Measurements from ENCODE around the gene OST4. TPM values are rescaled to one million over a fixed set of nuclear protein-coding genes. Genes with fewer than 3 reads are reported as not detected.

Gene OST4
- total RNA-seq, 1 donor from 2014 or later, result 84.6 TPM

DNA sequence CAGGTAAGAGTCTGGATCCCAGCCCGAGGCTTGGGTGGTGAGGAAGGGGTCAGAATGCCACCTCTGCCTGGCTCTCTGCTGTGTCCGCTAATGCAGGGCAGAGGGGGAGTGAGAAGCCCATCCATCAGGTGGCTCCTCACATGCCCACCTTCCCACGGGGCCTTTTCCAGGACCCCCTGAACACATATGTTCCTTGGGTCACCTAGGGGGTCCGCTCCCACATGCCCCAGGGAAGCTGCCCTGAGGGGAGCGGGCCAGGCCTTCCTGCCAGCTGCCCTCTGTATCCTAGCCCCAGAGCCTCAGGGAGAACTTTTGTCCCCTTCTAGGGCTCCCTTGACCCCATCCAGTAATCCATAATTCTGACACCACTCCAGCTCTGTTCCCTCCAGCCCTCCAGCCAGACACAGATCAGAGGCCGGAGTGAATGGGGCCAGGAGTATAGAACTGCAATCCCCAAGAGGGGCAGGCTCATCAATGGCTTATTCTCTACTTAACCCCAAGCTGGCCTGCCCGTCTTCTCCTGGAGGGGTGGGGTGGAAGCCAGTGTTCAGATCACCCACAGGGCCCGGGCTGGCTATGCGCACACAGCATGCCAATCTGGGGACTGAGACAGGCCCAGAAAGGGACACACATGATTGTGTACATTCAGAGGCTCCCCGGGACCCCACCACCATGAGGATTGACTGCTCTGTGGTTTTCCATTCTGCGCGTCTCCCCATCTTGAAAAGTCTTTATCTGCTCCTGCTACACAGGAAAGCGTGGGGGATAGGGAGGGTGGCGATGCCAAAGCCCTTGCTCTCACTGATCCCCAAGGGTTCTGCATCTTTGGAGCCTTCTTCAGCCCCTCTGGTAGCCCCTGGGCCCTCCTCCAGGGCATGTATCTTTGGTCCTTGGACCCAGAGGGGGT is 8.0 kb upstream of the OST4 start:
- Mint-ChIP-seq H3K27ac (peak overlapping the region; percentile 65), H3K36me3 (no peaks in the 10 kb centered on the region), H3K4me1 (peaks cover 53% of the 10 kb centered on the region), H3K9me3 (no peaks in the 10 kb centered on the region), H3K4me3 (peak overlapping the region; percentile 77), H3K27me3 (ENCODE audit: insufficient read depth, low read depth) (no peaks in the 10 kb centered on the region)
- H3K36me3 ChIP-seq, result no peaks in the 10 kb centered on the region
- H3K9ac ChIP-seq, result no peak overlapping the region
- H3K79me2 ChIP-seq (ENCODE audit: low read depth), result no peaks in the 10 kb centered on the region
- no peak overlapping the region for H3K27ac ChIP-seq
- no peaks in the 10 kb centered on the region for H3K9me3 ChIP-seq (ENCODE audit: low read depth)
- H3F3A ChIP-seq (ENCODE audit: low read depth), result peaks cover 7% of the 10 kb centered on the region
- H3K4me1 ChIP-seq, result peaks cover 15% of the 10 kb centered on the region
- TF ChIP-seq EZH2phosphoT487 (IDR thresholded peaks at IDR 0.05), result no peak
- no peak for TF ChIP-seq EZH2 (IDR thresholded peaks at IDR 0.05)
- TF ChIP-seq CTCF (IDR thresholded peaks at IDR 0.05), result no peak
- no peak overlapping the region for H2AFZ ChIP-seq (replicated peaks)
- no peaks in the 10 kb centered on the region for H4K20me1 ChIP-seq (ENCODE audit: low read depth)
- no peaks in the 10 kb centered on the region for H3K27me3 ChIP-seq
- no peak overlapping the region for H3K4me2 ChIP-seq
- H3K4me3 ChIP-seq, result no peak overlapping the region
- DNase-seq (ENCODE audit: low spot score), result no peak

- peak within 1 kb of the TSS; percentile 70 for H2AFZ ChIP-seq (replicated peaks)
- H3F3A ChIP-seq (ENCODE audit: low read depth), result peaks cover 11% of the 10 kb centered on the region
- TF ChIP-seq CTCF (IDR thresholded peaks at IDR 0.05) (no peak), EZH2 (IDR thresholded peaks at IDR 0.05) (no peak), EZH2phosphoT487 (IDR thresholded peaks at IDR 0.05) (no peak)
- DNase-seq (ENCODE audit: low spot score), result peak; percentile 39
- no peaks in the 10 kb centered on the region for H3K36me3 ChIP-seq
- no peaks in the 10 kb centered on the region for H3K9me3 ChIP-seq (ENCODE audit: low read depth)
- H4K20me1 ChIP-seq (ENCODE audit: low read depth), result no peaks in the 10 kb centered on the region
- Mint-ChIP-seq H3K4me3 (peak within 1 kb of the TSS; percentile 62), H3K27me3 (ENCODE audit: insufficient read depth, low read depth) (no peaks in the 10 kb centered on the region), H3K36me3 (no peaks in the 10 kb centered on the region), H3K27ac (peak within 1 kb of the TSS; percentile 94), H3K9me3 (no peaks in the 10 kb centered on the region), H3K4me1 (peaks cover 55% of the 10 kb centered on the region)
- no peak within 1 kb of the TSS for H3K9ac ChIP-seq
- peak within 1 kb of the TSS; percentile 9 for H3K4me2 ChIP-seq
- no peak within 1 kb of the TSS for H3K4me3 ChIP-seq
- H3K79me2 ChIP-seq (ENCODE audit: low read depth), result no peaks in the 10 kb centered on the region
- peaks cover 15% of the 10 kb centered on the region for H3K4me1 ChIP-seq
- H3K27me3 ChIP-seq, result no peaks in the 10 kb centered on the region
- no peak within 1 kb of the TSS for H3K27ac ChIP-seq
These were observed 7.1 kb upstream of the OST4 start, which contains the start of gene EMILIN1 for GRCh38 chr2:27078267-27079194. TSS of gene EMILIN1 (plus strand) at chr2:27078615. CDS start at chr2:27079066, 451 bp downstream.

DNA sequence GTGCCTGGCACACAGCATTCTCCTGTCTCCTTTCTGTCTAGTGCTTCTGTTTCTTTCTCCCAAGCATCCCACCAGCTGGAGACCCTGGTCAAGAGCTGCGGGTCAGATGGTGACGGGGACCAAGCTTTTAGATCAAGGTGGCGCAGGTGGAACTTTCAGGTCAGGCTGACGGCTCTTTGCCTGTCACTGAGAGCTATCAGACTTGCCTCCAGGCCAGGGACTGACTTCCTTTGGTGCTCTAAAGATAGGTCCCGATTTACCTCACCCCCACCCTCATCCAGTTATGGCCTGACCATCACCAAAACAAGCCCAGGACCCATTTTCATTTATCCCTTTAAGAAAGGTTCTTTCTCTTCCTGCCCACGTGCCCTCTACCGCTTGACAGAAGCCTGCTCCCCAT is 5.8 kb upstream of the OST4 start:
- H3K4me3 ChIP-seq, result no peak overlapping the region
- H3K27me3 ChIP-seq, result no peaks in the 10 kb centered on the region
- no peaks in the 10 kb centered on the region for H3K36me3 ChIP-seq
- H3F3A ChIP-seq (ENCODE audit: low read depth), result peaks cover 22% of the 10 kb centered on the region
- Mint-ChIP-seq H3K27me3 (ENCODE audit: insufficient read depth, low read depth) (peaks cover 2% of the 10 kb centered on the region), H3K36me3 (no peaks in the 10 kb centered on the region), H3K4me1 (peaks cover 62% of the 10 kb centered on the region), H3K4me3 (peak overlapping the region; percentile 27), H3K27ac (peak overlapping the region; percentile 50), H3K9me3 (no peaks in the 10 kb centered on the region)
- TF ChIP-seq EZH2phosphoT487 (IDR thresholded peaks at IDR 0.05), result no peak
- no peak for TF ChIP-seq CTCF (IDR thresholded peaks at IDR 0.05)
- no peak for TF ChIP-seq EZH2 (IDR thresholded peaks at IDR 0.05)
- no peak overlapping the region for H2AFZ ChIP-seq (replicated peaks)
- no peak for DNase-seq (ENCODE audit: low spot score)
- H3K79me2 ChIP-seq (ENCODE audit: low read depth), result no peaks in the 10 kb centered on the region
- H3K4me2 ChIP-seq, result no peak overlapping the region
- no peaks in the 10 kb centered on the region for H4K20me1 ChIP-seq (ENCODE audit: low read depth)
- peaks cover 20% of the 10 kb centered on the region for H3K4me1 ChIP-seq
- no peak overlapping the region for H3K9ac ChIP-seq
- H3K9me3 ChIP-seq (ENCODE audit: low read depth), result no peaks in the 10 kb centered on the region
- H3K27ac ChIP-seq, result no peak overlapping the region
